Naive thymus-derived CD4-positive, alpha-beta T cell (primary cell): Measurements from ENCODE around the gene DYNLL2. TPM values are rescaled to one million over a fixed set of nuclear protein-coding genes. Genes with fewer than 3 reads are reported as not detected.

Experiments
- ATAC-seq: fragments of 150-1000 bp; cut with Tn5 transposase; 2 replicates; pipeline ENCODE4 v1.10.0; 2021; ENCODE audit warnings: mild to moderate bottlenecking, moderate library complexity
- CTCF ChIA-PET: fragments of 350-600 bp; sonication (Branson Sonifier 250); formaldehyde crosslinking; loops from one replicate; lab custom pipeline; 2021; ENCODE audit warnings: antibody characterized with exemption; lab: Charles Lee
- POLR2A ChIA-PET: fragments of 350-600 bp; sonication (Branson Sonifier 250); formaldehyde crosslinking; loops from one replicate; lab custom pipeline; 2021; ENCODE audit warnings: antibody characterized with exemption, inconsistent platforms; lab: Charles Lee
- DNase-seq, 9 donors: peaks; one replicate each; pipeline versions ENCODE4 v3.0.0 to v3.0.0-alpha.2; 2020 to 2022; ENCODE audit warnings: mixed read lengths in 1 of 9
- H3K27ac ChIP-seq: one replicate; pipeline ENCODE4 v1.7.0; 2013; ENCODE audit warnings: mild to moderate bottlenecking, low read depth, low read length, moderate library complexity
- H3K27me3 ChIP-seq, 2 donors: one replicate each; pipeline ENCODE4 v1.7.0; 2013; ENCODE audit warnings: low read length in 2 of 2, mild to moderate bottlenecking in 2 of 2, moderate library complexity in 2 of 2; ENCODE audit not compliant: control insufficient read depth in 2 of 2, insufficient read depth in 2 of 2
- H3K36me3 ChIP-seq, 3 experiments: 1 replicate in 2 of 3; 2 replicates in 1 of 3; pipeline ENCODE4 v1.7.0; 2013; ENCODE audit warnings: low read length in 3 of 3, mild to moderate bottlenecking in 3 of 3, moderate library complexity in 1 of 3; ENCODE audit not compliant: insufficient read depth in 3 of 3, control insufficient read depth in 2 of 3
- H3K4me1 ChIP-seq, 2 donors: one replicate each; pipeline ENCODE4 v1.7.0; 2013; ENCODE audit warnings: low read length in 2 of 2, mild to moderate bottlenecking in 2 of 2, moderate library complexity in 1 of 2; ENCODE audit not compliant: control insufficient read depth in 2 of 2, insufficient read depth in 2 of 2
- H3K4me3 ChIP-seq: 2 replicates; pipeline ENCODE4 v1.7.0; 2013; ENCODE audit warnings: mild to moderate bottlenecking, low read length
- H3K9me3 ChIP-seq, 3 experiments: 1 replicate in 2 of 3; 2 replicates in 1 of 3; pipeline ENCODE4 v1.7.0; 2013; ENCODE audit warnings: low read length in 3 of 3; ENCODE audit not compliant: control insufficient read depth in 2 of 3
- H3K27ac Mint-ChIP-seq, 9 donors: one replicate each; pipeline ENCODE4 v1.8.0; 2020 to 2022; ENCODE audit warnings: mixed read lengths in 9 of 9, mild to moderate bottlenecking in 8 of 9, moderate library complexity in 5 of 9, inconsistent platforms in 2 of 9
- H3K27me3 Mint-ChIP-seq, 5 donors: one replicate each; pipeline ENCODE4 v1.8.0; 2021 to 2022; ENCODE audit warnings: mixed read lengths in 5 of 5, mild to moderate bottlenecking in 1 of 5
- H3K36me3 Mint-ChIP-seq, 5 donors: one replicate each; pipeline ENCODE4 v1.8.0; 2020 to 2022; ENCODE audit warnings: mixed read lengths in 5 of 5, mild to moderate bottlenecking in 3 of 5, inconsistent platforms in 1 of 5
- H3K4me1 Mint-ChIP-seq, 7 donors: one replicate each; pipeline ENCODE4 v1.8.0; 2020 to 2022; ENCODE audit warnings: mixed read lengths in 7 of 7, mild to moderate bottlenecking in 3 of 7, inconsistent platforms in 1 of 7
- H3K4me3 Mint-ChIP-seq, 10 donors: one replicate each; pipeline ENCODE4 v1.8.0; 2020 to 2022; ENCODE audit warnings: mild to moderate bottlenecking in 10 of 10, mixed read lengths in 10 of 10, moderate library complexity in 6 of 10, inconsistent platforms in 2 of 10
- H3K9me3 Mint-ChIP-seq, 11 donors: one replicate each; pipeline ENCODE4 v1.8.0; 2020 to 2022; ENCODE audit warnings: mixed read lengths in 11 of 11, mild to moderate bottlenecking in 4 of 11, inconsistent platforms in 1 of 11, moderate library complexity in 1 of 11
- intact Hi-C, 2 donors: fragments of 100-400 bp; cut with micrococcal nuclease; formaldehyde crosslinking; loops; one replicate each; pipeline ENCODE4 v1.15.1; 2023
- polyA plus RNA-seq, 2 donors: library from polyadenylated mRNA; unstranded; fragments of 300-500 nt; fragmentation: Illumina TruSeq; gene quantifications; one replicate each; pipeline ENCODE4 v1.2.3, GENCODE V29; 2021
- total RNA-seq, 6 experiments: library from RNA in 5 of 6; stranded (reverse) in 5 of 6; gene quantifications; 1 replicate in 5 of 6; 2 replicates in 1 of 6; pipeline ENCODE4 v1.2.3 and lab custom pipeline; 2021 to 2026

DYNLL2 gene
- total and polyA plus RNA-seq, 7 experiments from 2014 or later = 0.55 to 39.1 (median 34.1) TPM

DNA sequence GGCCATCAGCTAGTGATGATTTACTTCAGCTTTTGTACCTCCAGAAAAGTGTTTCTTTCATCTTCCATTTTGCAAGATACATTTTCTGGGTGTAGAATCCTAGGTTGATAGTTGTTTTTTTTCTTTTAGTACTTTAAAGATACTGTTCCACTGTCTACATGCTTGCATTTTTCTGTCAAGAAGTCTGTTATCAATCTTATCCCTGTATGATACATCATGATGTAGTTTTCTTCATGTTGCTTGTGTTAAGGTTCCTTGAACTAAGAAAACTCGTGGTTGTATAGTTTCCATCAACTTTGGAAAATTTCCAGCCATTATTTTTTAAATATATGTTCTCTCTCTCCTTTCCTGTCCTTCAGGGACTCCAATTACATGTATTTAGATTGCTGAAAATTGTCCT, 24.1 kb downstream of the DYNLL2 start:
- H3K36me3 Mint-ChIP-seq = no peaks in the 10 kb centered on the region
- ChIA-PET CTCF (interaction anchor here (1.6 kb wide), 1 partner anchor 107 kb away, joined by 3 read pairs; no protein-coding TSS in a partner anchor), POLR2A (no interaction called here)
- H3K9me3 Mint-ChIP-seq = peaks cover 0 to 1% (median 0%) of the 10 kb centered on the region in 11 donors
- no peak overlapping the region for H3K4me3 Mint-ChIP-seq
- no peaks in the 10 kb centered on the region for H3K4me1 ChIP-seq
- intact Hi-C loops = no loop called here
- no peak overlapping the region for H3K27ac Mint-ChIP-seq
- no peak overlapping the region for H3K27ac ChIP-seq
- no peak for DNase-seq
- no peak overlapping the region for H3K4me3 ChIP-seq
- H3K27me3 Mint-ChIP-seq = peaks cover 0 to 21% (median 3%) of the 10 kb centered on the region in 5 donors
- H3K27me3 ChIP-seq = no peaks in the 10 kb centered on the region
- H3K36me3 ChIP-seq = no peaks in the 10 kb centered on the region
- no peaks in the 10 kb centered on the region for H3K9me3 ChIP-seq
- peaks cover 0 to 2% (median 0%) of the 10 kb centered on the region in 7 donors for H3K4me1 Mint-ChIP-seq
- no peak for ATAC-seq

GRCh38 chr17:58109197-58109596, 26.0 kb downstream of the DYNLL2 start:
- intact Hi-C loops = no loop called here
- ChIA-PET POLR2A (no interaction called here), CTCF (no interaction called here)
- Histone ChIP-seq H3K27me3 (no peaks in the 10 kb centered on the region), H3K9me3 (no peaks in the 10 kb centered on the region), H3K4me3 (no peak overlapping the region), H3K36me3 (no peaks in the 10 kb centered on the region), H3K4me1 (no peaks in the 10 kb centered on the region), H3K27ac (no peak overlapping the region)
- no peak for DNase-seq
- Mint-ChIP-seq H3K27me3 (peaks cover 0 to 15% (median 3%) of the 10 kb centered on the region in 5 donors), H3K4me1 (peaks cover 0 to 5% (median 0%) of the 10 kb centered on the region in 7 donors), H3K4me3 (no peak overlapping the region), H3K36me3 (no peaks in the 10 kb centered on the region), H3K9me3 (peaks cover 0 to 1% (median 0%) of the 10 kb centered on the region in 11 donors), H3K27ac (no peak overlapping the region)
- no peak for ATAC-seq

DNA sequence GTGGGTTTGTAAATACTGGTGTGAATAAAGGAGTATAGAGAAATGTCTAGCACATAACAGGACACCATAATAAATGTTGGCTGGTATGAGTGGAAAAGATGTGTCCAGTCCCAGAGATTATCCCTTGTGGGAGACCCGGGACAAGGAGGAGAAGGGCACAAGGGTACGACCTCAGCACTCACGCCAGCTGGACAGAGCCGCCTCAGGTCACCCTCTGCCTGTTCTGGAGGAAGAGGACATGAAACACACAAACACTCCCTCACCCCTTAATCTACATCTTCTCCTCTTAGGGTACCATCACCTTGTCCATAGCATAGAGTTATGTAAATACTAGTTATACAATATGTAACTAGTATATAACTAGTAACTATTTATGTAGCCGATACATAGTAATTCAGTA, 26.8 kb downstream of the DYNLL2 start:
- no peak for ATAC-seq
- H3K36me3 Mint-ChIP-seq = no peaks in the 10 kb centered on the region
- POLR2A ChIA-PET = no interaction called here

GRCh38 chr17:58111676-58112075, 28.5 kb downstream of the DYNLL2 start:
- intact Hi-C loops = loop anchor here (2.0 kb wide), 3 partner anchors 113 to 513 kb away; no protein-coding TSS in a partner anchor
- Mint-ChIP-seq H3K4me1 (peaks cover 0 to 5% (median 0%) of the 10 kb centered on the region in 7 donors), H3K27ac (no peak overlapping the region), H3K27me3 (peaks cover 0 to 15% (median 3%) of the 10 kb centered on the region in 5 donors), H3K9me3 (peaks cover 0 to 1% (median 0%) of the 10 kb centered on the region in 11 donors), H3K36me3 (no peaks in the 10 kb centered on the region), H3K4me3 (no peak overlapping the region)
- POLR2A ChIA-PET = no interaction called here
- DNase-seq = no peak
- H3K36me3 ChIP-seq = no peaks in the 10 kb centered on the region
- no peak for ATAC-seq
- CTCF ChIA-PET = interaction anchor here (1.0 to 4.7 kb wide), 9 partner anchors 12 to 254 kb away, joined by 3 to 46 read pairs (median 5); no protein-coding TSS in a partner anchor
- H3K9me3 ChIP-seq = no peaks in the 10 kb centered on the region
- no peaks in the 10 kb centered on the region for H3K27me3 ChIP-seq
- H3K4me1 ChIP-seq = no peaks in the 10 kb centered on the region
- no peak overlapping the region for H3K27ac ChIP-seq
- no peak overlapping the region for H3K4me3 ChIP-seq

More for the DNA sequence above, 26.8 kb downstream of the DYNLL2 start:
- H3K9me3 ChIP-seq = no peaks in the 10 kb centered on the region
- intact Hi-C loops = no loop called here
- peaks cover 0 to 1% (median 0%) of the 10 kb centered on the region in 11 donors for H3K9me3 Mint-ChIP-seq
- CTCF ChIA-PET = interaction anchor here (0.9 to 4.7 kb wide), 4 partner anchors 61 to 252 kb away, joined by 3 to 46 read pairs (median 5); no protein-coding TSS in a partner anchor
- DNase-seq = no peak
- H3K4me1 ChIP-seq = no peaks in the 10 kb centered on the region
- H3K4me3 Mint-ChIP-seq = no peak overlapping the region
- no peak overlapping the region for H3K27ac ChIP-seq
- peaks cover 0 to 5% (median 0%) of the 10 kb centered on the region in 7 donors for H3K4me1 Mint-ChIP-seq
- H3K36me3 ChIP-seq = no peaks in the 10 kb centered on the region
- peaks cover 0 to 15% (median 3%) of the 10 kb centered on the region in 5 donors for H3K27me3 Mint-ChIP-seq
- no peak overlapping the region for H3K4me3 ChIP-seq
- no peak overlapping the region for H3K27ac Mint-ChIP-seq
- no peaks in the 10 kb centered on the region for H3K27me3 ChIP-seq

DNA sequence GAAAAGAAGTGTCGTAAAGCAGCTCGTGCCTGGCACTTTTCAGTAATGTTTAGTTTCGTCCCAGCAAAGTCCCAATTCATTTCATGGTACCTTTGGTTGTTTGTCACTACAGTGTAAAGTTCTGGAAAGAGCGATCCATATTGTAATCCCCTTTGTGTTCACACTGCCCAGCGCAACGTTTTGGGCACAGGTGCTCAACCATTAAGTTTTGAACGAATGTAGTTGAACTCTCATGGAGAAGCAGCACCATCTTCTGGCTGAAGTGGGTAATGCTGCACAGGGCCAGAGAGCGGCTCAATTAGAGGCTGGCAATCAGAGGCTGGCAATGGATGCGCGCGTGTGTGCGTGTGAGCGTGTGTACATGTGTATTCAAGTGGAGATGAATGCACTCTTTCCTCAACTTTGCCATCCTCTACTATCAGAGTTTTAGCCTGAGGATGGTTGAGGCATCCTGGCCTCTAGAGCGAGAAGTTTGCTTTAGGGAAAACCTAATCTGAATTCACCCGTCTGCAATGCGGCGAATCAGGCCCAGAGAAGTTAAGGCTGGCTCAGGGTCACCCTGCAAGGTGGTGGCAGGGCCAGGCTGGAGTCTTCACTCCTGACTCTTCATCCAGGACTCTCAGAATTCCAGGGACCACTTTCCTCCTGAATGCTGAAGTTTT, 29.9 kb downstream of the DYNLL2 start:
- intact Hi-C loops = loop anchor here (1.0 to 2.0 kb wide), 10 partner anchors 29 to 982 kb away; no protein-coding TSS in a partner anchor
- POLR2A ChIA-PET = interaction anchor here (0.9 to 1.3 kb wide), 2 partner anchors 28 to 221 kb away, joined by 3 to 4 read pairs; no protein-coding TSS in a partner anchor
- no peaks in the 10 kb centered on the region for H3K27me3 ChIP-seq
- Mint-ChIP-seq H3K4me3 (no peak overlapping the region), H3K36me3 (no peaks in the 10 kb centered on the region), H3K4me1 (peaks cover 0 to 5% (median 0%) of the 10 kb centered on the region in 7 donors), H3K27ac (peak overlapping the region in 1 of 9 donors; percentile 3), H3K9me3 (no peaks in the 10 kb centered on the region), H3K27me3 (peaks cover 0 to 16% (median 8%) of the 10 kb centered on the region in 5 donors)
- H3K27ac ChIP-seq = no peak overlapping the region
- no peaks in the 10 kb centered on the region for H3K9me3 ChIP-seq
- DNase-seq (peak; percentile 62 to 86 (median 76)), ATAC-seq (peak; percentile 96)
- no peaks in the 10 kb centered on the region for H3K4me1 ChIP-seq
- CTCF ChIA-PET = interaction anchor here (0.6 to 4.7 kb wide), 14 partner anchors 10 to 892 kb away, joined by 3 to 46 read pairs (median 4); partner anchors contain the start of gene MRPS23
- no peaks in the 10 kb centered on the region for H3K36me3 ChIP-seq
- no peak overlapping the region for H3K4me3 ChIP-seq

GRCh38 chr17:58113947-58114346, 30.7 kb downstream of the DYNLL2 start:
- H3K27ac Mint-ChIP-seq = no peak overlapping the region
- H3K36me3 Mint-ChIP-seq = no peaks in the 10 kb centered on the region
- DNase-seq = no peak
- Histone ChIP-seq H3K4me1 (no peaks in the 10 kb centered on the region), H3K36me3 (no peaks in the 10 kb centered on the region), H3K27ac (no peak overlapping the region), H3K27me3 (no peaks in the 10 kb centered on the region), H3K9me3 (no peaks in the 10 kb centered on the region), H3K4me3 (no peak overlapping the region)
- ATAC-seq = no peak
- H3K4me1 Mint-ChIP-seq = peaks cover 0 to 5% (median 0%) of the 10 kb centered on the region in 7 donors
- ChIA-PET POLR2A (interaction anchor here (1.1 to 1.3 kb wide), 2 partner anchors 29 to 114 kb away, joined by 4 read pairs; no protein-coding TSS in a partner anchor), CTCF (interaction anchor here (0.9 to 4.7 kb wide), 8 partner anchors 13 to 256 kb away, joined by 3 to 46 read pairs (median 4); no protein-coding TSS in a partner anchor)
- intact Hi-C loops = loop anchor here (1.0 to 2.0 kb wide), 10 partner anchors 30 to 983 kb away; no protein-coding TSS in a partner anchor
- H3K4me3 Mint-ChIP-seq = no peak overlapping the region
- peaks cover 3 to 18% (median 9%) of the 10 kb centered on the region in 5 donors for H3K27me3 Mint-ChIP-seq
- H3K9me3 Mint-ChIP-seq = peaks cover 0 to 1% (median 0%) of the 10 kb centered on the region in 11 donors
